ENCODE data around the gene DENND2A.
"Not testable (repeated sequence)": the region's sequence is repeated elsewhere in the genome, so short reads cannot be mapped to it uniquely, and the experiment has no call there.

DENND2A gene

DNA sequence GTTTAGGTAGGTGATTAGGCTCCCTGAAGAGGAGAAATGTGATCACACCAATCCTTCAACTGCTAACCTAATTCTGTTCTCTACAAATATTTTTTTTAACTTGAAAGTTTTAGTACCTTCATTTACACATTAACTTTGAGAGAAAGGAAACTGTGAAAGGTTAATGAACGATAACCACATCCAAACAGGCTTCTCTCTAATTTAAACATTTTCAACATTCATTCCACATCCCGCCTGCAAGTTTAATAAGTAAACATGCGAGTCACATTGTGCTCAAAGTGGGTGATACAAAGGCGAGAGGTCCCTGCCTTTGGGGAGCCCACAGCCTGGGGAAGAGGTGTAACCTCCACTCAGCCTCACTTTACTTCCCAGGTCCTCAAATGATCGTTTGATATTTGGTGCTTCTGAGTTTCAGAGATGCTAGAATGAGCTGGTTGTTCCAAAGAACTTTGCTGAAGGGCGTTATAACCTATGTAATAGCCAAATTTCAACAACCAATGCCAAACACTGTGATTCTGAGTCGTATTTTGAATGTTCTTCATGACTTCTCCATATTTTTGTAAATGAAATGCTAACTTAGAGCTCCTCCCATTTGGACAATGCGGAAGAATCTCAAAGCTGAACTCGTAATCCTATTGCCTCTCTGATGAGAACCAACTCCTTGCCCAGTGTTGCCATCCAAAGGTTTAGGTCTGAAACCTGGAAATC, 47.5 kb downstream of the DENND2A start:
- DNase-seq (ENCODE audit: low read depth in 1 of 2, low spot score in 1 of 2): no peak

DNA sequence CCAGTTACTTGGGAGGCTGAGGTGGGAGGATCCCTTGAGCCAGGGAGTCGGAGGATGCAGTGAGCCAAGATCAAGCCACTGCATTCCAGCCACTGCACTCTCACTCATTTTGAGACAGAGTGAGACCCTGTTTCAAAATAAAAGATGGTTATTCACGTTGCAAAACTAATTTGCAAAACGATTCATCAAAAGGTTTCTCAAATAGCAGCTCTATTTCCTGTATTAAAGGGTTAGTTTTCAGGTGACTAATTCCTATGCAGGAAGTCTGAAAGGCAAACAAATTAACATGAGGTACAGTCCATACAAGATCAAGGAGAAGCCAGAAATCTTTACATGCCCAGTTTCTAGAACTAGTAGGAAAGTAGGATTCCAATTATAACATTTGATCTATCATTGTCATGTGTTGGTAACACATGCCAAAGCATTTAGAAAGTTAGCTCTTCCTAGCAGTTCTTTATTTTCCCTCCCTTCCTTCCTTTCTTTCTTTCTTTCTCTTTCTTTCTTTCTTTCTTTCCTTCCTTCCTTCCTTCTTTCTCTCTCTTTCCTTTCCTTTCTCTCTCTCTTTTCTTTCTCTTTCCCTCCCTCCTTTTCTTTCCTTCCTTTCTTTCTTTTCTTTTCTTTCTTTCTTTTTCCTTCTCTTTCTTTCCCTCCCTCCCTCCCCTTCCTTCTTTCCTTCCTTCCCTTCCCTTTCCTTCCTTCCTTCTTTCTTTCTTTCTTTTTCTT, 49.3 kb downstream of the DENND2A start:
- DNase-seq (ENCODE audit: low read depth in 1 of 2, low spot score in 1 of 2): no peak

DNA sequence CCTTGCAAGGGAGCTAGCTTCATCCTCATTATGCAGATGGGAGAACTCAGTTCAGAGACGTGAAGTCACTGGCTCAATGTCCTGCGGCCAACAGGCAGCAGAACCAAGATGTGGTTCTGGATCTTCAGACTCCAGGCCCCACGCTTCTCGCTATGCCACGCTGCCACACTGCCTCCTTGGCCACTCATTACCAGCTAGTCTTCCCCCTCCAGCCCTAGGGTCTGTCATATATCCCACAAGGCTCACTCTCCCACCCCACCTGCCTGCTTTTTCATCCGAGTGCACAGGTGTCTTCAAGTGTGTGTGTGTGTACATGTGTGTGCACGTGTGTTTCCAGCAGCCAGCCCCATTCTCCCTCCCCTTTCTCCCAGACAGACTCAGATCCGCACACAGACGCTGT, 53.4 kb downstream of the DENND2A start:
- no peak for DNase-seq (ENCODE audit: low read depth in 1 of 2, low spot score in 1 of 2)

DNA sequence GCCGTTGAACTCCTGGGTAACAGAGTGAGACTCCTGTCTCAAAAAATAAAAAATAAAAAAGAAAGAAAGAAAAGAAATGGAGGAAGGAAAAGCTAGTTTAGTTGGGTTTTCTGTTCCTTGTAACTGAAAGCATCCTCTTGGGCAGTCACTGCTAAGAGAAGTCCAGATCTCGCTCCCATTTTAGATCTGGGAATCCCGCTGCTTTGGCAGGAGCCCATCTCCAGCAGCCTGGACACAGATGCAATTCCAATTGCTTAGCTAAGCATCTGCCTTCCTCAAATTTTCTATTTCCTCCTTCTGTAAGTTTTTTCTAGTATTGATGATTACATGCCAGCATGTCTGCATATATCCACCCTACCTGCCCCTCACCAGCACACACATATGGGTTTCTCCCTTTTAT, 54.1 kb downstream of the DENND2A start:
- no peak for DNase-seq (ENCODE audit: low read depth in 1 of 2, low spot score in 1 of 2)

DNA sequence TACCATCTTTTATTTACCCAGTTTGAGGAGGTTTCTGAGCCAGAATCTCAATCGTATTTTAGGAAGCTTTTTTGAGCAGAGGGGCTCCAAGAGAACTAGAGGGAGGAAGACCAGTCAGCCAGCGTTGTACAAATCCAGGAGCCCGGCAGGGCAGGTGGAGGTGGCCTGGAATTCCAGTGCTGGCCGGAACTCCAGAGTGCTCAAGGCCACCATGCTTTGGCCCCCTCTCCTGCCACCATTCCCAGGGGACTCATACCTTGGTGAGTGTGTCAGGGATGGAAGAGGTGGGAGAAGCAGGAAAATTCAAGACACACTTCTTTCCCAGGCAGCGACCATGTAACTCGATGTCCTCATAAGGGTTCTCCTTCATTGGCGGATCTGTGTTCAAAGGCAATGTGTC, 55.3 kb downstream of the DENND2A start:
- DNase-seq (ENCODE audit: low read depth in 1 of 2, low spot score in 1 of 2): no peak

DNA sequence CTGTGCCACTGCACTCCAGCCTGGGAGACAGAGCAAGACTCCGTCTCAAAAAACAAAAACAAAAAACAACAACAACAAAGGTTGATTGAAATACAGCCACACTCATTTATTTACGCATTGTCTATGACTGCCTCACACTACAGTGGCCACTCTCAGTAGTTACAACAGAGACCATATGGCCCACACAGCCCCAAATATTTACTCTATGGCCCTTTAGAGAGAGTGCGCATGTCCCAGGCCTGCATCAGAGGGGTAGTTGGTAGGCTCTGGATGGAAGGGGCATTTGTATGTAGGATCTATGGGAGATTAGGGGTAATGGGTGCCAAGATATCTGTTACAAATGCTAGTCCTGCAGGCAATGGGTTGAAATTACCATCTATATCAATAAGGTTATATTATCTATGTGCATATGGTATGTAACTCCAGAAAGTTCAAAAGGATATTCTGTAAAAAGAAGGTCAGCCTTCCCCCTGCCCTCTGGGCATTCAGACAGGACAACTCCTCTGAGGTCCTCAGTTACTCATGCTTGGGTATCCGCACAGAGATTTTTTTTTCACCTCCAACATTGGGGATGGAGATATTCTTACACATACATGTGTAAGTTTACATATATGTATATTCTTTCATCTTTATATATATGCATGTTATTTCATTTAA, 56.3 kb downstream of the DENND2A start:
- no peak for DNase-seq (ENCODE audit: low read depth in 1 of 2, low spot score in 1 of 2)

DNA sequence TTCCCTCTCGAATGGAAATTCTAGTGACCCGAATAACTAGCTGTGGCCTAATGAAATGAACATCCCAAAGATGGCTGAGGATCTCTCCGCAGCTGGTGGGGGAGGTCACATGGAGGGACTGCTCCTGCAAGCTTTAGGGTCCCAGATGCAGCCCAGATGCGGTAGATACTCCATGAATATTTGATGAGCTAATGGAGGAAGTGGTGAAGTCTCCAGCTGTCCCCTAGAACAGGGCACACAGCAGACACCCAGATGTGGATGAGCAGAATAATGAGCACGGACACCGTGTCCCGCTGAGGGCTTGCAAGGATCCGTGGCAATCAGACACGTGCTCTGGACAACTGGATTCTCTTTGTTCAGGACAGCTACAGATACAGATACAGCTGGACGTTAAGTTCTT, 59.2 kb downstream of the DENND2A start:
- no peak for DNase-seq (ENCODE audit: low read depth in 1 of 2, low spot score in 1 of 2)

DNA sequence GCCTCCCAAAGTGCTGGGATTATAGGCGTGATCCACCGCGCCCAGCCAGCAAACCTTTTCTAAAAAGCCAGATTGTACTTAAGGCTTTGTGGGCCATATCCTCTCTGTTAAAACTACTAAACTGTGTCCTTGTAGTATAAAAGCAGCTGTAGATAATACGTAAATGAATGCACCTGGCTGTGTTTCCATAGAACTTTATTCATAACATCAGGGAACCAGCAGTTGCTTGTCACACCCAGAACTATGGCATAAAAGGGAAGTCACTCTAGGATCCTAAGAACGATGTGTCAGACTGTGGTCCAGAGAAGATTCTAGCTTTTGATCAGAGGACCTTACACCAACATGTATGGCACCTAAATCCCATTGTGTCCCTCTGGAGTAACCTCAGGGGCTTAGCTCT, 63.0 kb downstream of the DENND2A start:
- DNase-seq (ENCODE audit: low read depth in 1 of 2, low spot score in 1 of 2): no peak

DNA sequence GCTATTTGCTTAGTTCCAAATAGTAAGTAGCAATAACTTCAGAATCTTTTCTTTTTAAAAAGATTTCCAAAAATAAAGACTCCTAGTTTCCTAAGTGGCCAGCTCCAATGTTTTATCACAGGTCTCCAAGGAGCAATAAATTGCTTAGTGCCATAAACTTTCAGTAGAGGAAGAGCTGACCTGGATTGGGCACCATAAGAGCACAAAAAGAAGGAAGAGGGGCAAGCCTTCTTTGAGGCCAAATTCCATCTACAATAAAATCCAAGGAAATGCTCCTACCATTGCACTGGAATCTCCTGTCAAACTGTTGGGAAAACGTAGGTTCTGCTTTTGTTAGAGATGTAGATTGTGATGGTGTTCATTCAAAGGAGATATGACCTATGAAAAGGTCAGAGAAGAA, 64.0 kb downstream of the DENND2A start:
- DNase-seq (ENCODE audit: low read depth in 1 of 2, low spot score in 1 of 2): no peak

DNA sequence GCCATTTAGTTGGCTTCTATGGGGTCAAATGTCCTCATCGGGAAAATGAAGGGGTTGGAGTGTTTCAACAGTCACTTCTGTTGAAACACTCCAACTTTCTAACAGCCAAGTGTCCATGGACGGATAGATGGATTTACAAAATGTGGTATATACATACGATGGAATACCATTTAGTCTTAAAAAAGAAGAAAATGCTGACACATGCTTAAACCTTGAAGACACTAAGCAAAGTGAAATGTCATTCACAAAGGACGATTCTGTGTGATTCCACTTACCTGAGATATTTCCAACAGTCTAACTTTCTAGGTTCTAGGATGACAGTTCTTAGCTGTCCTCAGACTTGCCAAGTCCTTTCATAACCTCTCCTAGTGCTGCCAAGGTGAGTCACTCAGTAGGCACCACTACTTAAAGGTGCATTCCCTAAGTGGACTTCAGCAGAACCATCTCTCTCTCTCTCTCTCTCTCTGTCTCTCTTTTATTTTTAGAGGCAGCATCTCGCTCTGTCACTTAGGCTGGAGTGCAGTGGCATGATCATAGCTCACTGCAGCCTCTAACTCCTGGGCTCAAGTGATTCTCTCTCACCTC, 69.0 kb downstream of the DENND2A start:
- no peak for DNase-seq (ENCODE audit: low read depth in 1 of 2, low spot score in 1 of 2)

DNA sequence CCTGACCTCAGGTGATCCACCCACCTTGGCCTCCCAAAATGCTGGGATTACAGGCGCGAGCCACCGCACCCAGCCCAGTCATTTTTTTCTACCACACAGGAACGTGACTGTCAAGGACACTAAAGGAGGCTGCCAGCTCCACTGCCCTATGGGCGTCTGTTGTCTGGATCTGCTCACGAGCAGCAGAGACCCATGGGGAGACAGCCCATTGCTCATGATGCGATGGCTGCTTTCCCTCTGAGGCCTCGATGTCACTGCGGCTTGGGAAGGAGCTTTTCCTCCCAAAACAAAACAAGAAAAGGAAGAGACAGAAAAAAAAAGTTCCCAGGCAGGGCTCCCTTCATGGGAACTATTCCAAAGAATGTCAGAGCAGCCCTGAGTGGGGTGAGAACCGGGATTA, 70.5 kb downstream of the DENND2A start:
- DNase-seq (ENCODE audit: low read depth in 1 of 2, low spot score in 1 of 2): no peak

DNA sequence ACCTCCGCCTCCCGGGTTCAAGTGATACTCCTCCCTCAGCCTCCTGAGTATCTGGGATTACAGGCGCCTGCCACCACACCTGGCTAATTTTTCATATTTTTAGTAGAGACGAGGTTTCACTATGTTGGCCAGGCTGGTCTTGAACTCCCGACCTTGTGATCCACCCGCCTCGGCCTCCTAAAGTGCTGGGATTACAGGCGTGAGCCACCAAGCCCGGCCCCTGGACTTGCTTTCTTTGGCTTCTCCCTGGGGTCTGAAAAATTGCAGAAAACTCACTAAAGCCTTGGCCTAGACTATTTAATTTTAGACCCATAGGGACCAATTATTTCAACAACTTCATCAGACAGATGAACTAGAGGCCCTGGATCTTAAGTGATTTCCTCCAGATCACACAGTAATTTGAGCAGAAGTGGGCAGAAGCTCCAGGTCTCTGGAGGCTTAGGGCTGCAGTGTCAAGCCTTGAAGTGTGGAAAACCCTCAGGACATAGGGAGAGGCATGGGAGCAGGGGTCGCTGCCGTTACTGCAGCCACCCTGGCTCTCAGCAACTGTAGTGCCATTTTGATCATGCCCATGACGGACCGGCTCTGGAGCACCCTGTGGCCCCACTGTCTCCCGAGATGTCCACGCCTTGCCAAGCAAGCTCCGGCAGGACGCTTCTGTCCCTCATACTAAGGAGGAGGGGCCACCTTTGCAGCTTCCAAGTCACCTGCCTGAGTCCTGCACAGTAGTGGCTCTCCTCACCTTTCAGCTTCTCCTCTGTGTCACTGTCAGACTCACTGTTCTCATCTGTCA, 72.4 kb downstream of the DENND2A start:
- DNase-seq (ENCODE audit: low read depth in 1 of 2, low spot score in 1 of 2): no peak

DNA sequence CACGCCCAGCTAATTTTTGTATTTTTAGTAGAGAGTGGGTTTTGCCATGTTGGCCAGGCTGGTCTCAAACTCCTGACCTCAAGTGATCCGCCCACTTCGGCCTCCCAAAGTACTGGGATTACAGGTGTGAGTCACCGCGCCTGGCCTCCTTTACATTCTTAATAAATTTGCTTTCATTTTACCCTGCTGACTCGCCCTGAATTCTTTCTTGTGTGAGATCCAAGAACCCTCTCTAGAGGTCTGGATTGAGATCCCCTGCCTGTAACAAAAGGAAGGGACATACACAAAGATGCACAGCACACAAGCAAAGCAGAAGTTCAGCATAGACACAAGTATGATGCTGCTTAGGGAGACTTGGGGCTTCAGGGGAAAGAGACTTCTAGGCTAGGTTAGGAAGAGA, 74.4 kb downstream of the DENND2A start:
- not testable (repeated sequence) for DNase-seq (ENCODE audit: low read depth in 1 of 2, low spot score in 1 of 2)

DNA sequence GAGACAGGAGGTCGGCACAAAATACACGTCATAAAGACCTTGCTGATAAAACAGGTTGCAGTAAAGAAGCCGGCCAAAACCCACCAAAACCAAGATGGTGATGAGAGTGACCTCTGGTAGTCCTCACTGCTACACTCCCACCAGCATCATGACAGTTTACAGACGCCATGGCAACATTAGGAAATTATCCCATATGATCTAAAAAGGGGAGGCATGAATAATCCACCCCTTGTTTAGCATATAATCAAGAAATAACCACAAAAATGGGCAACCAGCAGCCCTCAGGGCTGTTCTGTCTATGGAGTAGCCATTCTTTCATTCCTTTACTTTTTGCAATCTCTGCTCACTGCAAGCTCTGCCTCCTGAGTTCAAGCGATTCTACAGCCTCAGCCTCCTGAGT, 74.9 kb downstream of the DENND2A start:
- DNase-seq (ENCODE audit: low read depth in 1 of 2, low spot score in 1 of 2): not testable (repeated sequence)

DNA sequence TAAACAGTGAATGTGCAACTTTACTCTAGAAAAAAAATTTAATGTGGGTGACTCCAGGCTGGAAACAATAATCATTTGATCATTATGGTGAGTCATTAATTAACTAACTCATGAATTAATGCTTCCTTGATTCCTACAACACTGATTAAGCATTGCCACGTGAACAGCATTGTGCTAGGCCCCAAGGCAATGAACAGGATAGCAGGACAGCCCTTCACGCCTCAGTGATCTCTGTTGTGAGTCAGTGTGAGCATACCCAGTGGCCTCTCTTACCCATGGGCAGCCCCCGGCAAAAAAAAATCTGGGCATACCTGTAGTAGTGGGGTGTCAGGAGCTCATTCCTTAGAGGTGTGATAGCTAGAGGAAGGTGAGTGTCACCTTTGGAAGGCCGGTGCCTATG, 76.0 kb downstream of the DENND2A start:
- no peak for DNase-seq (ENCODE audit: low read depth in 1 of 2, low spot score in 1 of 2)

DNA sequence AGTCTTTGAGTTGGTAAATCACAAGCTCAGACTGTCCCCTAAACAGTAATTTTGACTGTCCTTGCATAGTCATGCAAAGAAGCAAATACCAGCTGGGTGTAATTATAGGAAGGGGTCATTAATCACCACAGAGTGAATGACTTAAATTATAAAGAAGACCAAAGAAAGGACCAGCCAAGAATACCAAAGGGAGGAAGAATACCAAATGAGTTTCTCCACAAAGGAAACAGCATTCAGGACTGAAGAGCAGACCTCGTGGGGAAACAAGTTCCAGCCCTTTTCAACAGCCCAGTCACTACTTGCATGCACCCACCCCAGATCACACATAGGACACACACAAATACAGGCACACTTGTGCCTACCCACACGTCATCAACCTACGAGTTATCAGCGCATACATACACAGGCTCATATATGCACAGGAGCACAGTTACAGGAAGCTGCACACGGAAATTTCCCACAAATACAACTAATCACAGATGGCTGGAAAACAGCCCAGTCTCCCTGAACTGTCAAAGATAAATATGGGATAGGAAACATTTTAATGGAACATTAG, 77.6 kb downstream of the DENND2A start:
- no peak for DNase-seq (ENCODE audit: low read depth in 1 of 2, low spot score in 1 of 2)

DNA sequence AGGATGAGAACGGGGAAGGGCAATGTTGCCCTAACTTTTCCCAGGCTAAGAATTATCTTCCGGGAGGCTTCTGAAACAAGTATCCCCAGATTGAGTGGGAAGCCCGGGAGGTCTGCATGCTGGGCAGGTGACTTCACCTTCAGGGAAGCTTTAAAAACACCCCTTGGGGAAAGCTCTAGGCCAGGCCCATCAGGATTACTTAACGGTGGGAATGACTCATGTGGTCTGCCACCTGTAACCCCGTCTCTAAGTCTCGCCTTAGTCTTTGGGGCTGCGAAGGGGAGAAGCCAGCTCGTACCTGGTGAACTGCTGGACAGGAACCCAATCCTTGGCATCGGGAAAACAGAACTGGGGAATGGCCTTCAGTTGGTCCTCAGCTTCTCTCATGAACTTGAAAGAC, 81.2 kb downstream of the DENND2A start:
- DNase-seq (ENCODE audit: low read depth in 1 of 2, low spot score in 1 of 2): no peak

DNA sequence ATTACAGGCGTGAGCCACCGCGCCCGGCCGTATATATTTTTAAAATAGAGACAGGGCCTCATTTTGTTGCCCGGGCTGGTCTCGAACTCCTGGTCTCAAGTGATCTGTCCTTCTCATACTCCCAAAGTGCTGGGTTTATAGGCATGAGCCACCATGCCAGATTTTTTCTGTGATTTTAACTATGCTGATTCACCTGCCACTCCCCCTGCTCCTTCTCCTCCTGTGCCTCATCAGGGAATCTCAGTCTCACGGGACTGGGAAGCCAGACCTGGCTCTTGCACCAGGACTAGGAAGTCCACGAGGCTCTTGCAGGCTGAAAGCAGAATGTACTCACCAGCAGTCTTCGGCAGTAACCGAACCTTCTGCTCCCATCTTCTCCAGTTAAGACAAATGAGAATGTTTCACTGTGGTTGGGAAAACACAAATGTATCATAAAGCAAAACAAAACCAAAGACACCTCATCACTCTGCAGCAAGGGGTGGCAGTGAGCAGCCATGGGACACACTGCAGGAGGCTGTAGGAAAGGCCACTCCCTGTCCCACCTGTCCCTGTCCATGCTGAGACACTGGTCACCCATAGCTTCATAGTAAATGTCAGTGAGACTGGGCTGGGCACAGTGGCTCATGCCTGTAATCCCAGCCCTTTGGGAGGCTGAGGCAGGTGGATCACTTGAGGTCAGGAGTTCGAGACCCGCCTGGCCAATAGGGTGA, 82.6 kb downstream of the DENND2A start:
- no peak for DNase-seq (ENCODE audit: low read depth in 1 of 2, low spot score in 1 of 2)

DNA sequence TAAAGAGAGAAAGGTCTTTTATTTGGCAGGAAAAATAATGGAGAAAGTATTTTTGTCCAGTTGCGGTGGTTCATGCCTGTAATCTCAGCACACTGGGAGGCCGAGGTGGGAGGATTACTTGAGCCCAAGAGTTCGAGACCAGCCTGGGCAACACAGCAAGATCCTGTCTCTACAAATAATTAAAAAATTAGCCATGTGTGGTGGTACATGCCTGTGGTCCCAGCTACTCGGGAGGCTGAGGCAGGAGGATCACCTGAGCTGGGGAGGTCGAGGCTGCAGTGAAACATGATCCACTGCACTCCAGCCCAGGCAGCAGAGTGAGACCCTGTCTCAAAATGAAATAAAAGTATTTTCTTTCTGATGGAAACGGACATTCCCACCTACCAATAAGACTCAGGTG, 83.5 kb downstream of the DENND2A start:
- DNase-seq (ENCODE audit: low read depth in 1 of 2, low spot score in 1 of 2): no peak

DNA sequence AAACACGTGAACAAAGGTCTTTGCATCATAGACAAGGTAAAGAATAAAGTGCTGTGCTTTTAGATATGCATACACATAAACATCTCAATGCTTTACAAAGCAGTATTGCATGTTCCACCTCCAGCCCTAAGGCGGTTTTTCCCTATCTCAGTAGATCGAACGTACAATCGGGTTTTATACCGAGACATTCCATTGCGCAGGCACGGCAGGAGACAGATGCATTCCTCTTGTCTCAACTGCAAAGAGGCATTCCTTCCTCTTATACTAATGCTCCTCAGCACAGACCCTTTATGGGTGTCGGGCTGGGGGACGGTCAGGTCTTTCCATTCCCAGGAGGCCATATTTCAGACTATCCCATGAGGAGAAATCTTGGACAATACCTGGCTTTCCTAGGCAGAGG, 87.4 kb downstream of the DENND2A start:
- DNase-seq (ENCODE audit: low read depth in 1 of 2, low spot score in 1 of 2): not testable (repeated sequence)
